VCaP (cell line): ENCODE data around the gene PFKFB2.

Experiments
- H3K27ac ChIP-seq: fragments of 450-650 bp; 2 replicates; pipeline ENCODE4 v1.5.1; 2017
- TF ChIP-seq, protein P1 (sequence below): fragments of 450-650 bp; conservative IDR thresholded peaks from 2 replicates; pipeline ENCODE4 v1.5.1; 2017; ENCODE audit warnings: mild to moderate bottlenecking, moderate library complexity

PFKFB2 gene

DNA sequence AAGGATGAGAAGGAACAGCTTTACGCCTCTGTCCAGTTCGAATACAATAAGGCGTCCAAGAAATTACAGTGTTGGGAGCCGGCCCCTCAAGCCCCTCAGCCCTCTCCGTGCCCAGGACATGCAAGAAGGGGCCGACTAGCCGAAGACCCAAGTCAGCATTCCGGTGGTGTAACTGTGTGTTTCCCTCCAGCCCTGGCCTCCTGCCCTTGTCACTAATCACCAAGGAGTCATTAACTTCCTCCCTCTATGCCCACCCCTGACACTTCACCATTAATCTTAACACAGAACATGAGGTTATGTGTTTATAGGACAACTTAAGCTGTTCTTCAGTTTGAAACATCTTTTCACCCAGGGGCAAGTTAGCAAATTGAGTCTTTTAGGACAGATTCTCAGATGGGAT lies 19.2 kb downstream of the PFKFB2 start:
- H3K27ac ChIP-seq, result no peak overlapping the region
- TF ChIP-seq, protein P1, sequence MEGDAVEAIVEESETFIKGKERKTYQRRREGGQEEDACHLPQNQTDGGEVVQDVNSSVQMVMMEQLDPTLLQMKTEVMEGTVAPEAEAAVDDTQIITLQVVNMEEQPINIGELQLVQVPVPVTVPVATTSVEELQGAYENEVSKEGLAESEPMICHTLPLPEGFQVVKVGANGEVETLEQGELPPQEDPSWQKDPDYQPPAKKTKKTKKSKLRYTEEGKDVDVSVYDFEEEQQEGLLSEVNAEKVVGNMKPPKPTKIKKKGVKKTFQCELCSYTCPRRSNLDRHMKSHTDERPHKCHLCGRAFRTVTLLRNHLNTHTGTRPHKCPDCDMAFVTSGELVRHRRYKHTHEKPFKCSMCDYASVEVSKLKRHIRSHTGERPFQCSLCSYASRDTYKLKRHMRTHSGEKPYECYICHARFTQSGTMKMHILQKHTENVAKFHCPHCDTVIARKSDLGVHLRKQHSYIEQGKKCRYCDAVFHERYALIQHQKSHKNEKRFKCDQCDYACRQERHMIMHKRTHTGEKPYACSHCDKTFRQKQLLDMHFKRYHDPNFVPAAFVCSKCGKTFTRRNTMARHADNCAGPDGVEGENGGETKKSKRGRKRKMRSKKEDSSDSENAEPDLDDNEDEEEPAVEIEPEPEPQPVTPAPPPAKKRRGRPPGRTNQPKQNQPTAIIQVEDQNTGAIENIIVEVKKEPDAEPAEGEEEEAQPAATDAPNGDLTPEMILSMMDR, result no peak

DNA sequence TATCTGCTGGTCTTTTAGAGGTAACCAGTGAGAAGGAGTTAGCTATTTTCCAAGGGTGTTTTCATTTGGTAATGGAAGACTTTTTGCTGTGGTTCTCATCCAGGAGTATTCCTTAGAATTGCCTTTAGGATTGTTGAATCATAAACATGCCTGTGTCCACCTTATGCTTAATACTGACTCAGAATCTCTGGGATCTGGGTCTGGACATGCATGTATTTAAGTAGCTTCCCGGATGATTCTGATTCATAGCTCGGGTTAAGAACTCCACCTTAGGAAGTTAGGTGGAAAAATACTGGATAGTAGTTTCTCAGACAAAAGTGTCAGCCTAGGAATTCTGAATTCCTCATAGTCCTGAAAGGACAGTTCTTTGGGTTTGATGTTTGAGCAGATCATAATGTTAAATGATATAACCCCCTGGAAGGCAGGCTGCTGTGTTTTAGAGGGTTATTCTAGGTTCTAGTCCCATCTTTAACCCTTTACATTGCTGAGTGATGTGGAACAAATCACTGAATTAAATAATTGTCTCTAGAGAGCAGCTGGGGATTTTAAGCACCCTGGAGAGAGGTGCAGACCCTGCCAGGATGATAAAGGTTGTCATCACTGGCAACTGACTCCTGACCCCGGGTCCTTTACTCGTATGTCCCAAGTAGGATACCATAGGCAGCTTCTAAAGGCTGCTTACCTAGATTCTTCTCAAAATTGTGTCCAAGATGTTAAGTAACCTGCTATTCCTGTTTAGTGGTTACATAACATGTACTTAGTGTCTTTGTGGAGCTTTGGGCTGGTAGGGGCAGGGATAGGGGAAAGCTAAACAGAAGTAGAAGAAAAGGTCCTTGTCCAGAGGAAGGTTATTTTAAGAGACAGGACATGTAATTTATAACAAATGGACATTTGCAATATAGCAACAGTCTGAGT lies 21.1 kb downstream of the PFKFB2 start:
- no peak overlapping the region for H3K27ac ChIP-seq
- TF ChIP-seq, protein P1, result no peak

DNA sequence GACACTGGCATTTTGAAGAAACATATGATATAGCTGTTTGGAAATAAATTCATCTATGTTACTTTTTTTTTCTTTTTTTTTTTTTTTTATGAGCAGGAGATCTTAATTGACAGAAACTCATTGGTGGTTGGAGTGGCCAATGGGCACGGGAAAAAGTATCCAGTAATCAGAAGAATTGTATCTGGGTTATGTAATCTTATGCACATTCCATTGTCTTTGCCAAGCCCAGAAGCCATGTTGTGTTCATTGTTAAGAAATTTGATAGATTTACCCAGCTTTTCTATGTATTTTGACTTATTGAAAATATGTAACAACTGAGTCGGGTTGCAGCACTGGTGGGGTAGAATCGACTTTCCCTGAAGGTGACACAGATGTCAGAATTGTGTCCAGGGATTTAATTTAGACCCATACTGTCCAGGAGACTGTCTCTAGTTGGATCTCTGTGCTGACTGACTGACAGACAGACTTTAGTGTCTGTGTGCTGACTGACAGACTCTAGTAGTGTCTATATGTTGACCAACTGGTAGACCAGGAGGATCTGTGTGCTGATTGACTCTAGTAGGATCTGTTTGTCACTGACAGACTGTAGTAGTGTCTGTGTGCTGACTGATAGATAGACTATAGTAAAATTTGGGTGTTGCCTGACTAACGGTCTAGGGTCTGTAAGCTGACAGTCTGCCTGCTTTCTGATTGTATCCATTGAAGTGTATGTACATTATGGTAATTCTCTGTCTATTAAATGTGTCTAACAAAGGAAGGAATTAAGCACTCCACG lies 23.3 kb downstream of the PFKFB2 start:
- TF ChIP-seq, protein P1, result no peak
- peak overlapping the region; percentile 14; the same call in 1 of the 2 replicates for H3K27ac ChIP-seq

DNA sequence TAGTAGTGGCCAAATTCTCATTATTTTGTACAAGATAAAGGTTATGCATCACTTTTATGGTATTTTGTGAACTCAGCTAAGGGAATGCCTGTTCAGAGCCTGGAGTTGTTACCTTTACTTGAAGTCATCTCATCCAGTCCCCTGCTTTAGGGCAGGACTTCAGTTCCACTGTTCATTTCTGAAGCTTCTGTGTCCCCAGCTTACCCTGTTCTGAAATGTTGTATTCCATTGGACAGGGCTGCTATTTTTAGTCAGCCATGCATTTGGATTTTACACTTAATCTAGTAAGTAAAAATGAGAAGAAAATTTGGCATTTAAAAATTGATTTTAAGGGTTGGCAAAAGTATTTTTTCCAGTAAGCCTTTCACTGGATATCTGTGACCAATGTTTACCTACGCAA lies 23.9 kb downstream of the PFKFB2 start:
- H3K27ac ChIP-seq, result peak overlapping the region; percentile 14
- TF ChIP-seq, protein P1, result no peak

DNA sequence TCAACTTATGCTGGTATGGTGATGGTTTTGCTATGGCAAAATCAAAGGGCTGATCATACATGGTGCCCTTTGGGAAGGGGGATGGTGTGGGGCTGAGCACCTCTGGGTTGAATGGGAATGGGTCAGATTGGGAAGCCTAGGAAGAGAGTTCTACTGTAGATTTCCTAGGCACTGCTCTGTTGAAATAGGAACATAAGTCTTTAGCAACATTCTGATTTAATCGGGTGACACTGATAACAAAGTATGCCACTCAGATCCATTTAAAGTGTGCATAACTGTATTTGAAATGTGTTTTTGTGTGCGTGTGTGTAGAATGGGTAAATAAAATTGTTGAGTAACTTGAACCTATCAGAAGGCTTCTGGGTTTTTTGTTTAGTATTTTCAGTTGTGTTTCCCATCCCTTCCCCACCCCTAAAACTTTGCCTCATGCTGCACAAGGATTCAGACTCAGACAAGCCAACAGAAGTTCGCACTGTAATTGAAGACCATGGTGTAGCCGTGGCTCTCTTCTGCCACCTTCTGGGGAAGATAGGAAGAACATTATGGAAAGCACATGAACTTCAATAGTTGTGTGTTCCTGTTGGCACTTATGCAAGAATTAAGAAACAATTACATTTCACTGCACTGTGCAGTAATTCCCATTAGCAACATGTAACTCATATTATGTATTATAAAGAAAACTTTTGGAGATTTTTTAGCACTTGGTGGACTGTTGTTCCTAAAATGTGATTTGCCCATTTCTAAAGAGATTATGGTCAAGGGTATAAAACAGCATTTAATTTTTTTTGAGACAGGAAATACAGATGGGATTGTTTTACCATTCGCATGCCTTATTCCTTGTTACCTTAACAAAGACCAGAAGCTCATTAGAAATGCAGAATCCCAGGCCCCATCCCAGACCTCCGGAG lies 24.6 kb downstream of the PFKFB2 start:
- TF ChIP-seq, protein P1, result peak; percentile 95
- peak overlapping the region; percentile 14; the same call in 1 of the 2 replicates for H3K27ac ChIP-seq

DNA sequence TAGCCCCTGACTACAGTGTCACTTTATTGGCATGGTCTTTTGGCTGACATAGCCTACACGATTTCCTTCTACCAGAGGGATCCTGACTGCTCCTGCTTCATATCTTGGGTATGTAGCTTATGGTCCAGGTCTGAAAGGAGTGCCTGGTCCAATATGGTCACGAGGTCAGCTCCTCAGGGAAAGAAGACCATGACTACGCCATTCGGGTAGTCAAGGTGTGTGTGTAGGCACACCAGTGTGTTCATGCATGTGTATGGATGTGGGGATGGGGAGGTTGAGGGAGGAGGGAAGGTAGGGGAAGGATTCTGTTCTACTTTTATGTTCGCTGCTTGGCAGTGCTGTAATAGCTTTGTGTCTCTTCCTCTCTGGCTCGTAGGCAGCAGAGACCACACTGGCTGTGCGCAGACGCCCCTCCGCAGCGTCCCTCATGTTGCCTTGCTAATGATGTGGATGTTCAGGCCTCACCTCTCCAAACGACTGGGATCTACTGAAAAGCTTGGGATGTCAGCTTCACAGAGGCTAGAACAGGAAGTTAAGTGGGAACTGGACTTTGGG lies 25.6 kb downstream of the PFKFB2 start:
- TF ChIP-seq, protein P1, result no peak
- H3K27ac ChIP-seq, result no peak overlapping the region
